ENCODE measurements around the gene CLCN5. TPM values are rescaled to one million over a fixed set of nuclear protein-coding genes. Genes with fewer than 3 reads are reported as not detected.
A peak's percentile ranks its signal among the peaks of the same experiment; 100 is the strongest.

The CLCN5 gene
- total and polyA plus RNA-seq, 2 of the 13 experiments (the other 11 are each of a cell fraction or from before 2014, with no cell fraction given) = 7.8 to 27.3 TPM

GRCh38 chrX:49878834-49879655, 43.4 kb upstream of the CLCN5 start, which contains the start of gene USP27X (continued):
- TF ChIP-seq PBX3 (CRISPR knock-in tag; IDR thresholded peaks at IDR 0.05; ENCODE audit: borderline replicate concordance) = no peak
- TF ChIP-seq FOXA3 (CRISPR knock-in tag; IDR thresholded peaks at IDR 0.05) = no peak
- no peak for TF ChIP-seq NFE2L1 (CRISPR knock-in tag; IDR thresholded peaks at IDR 0.05; ENCODE audit: borderline replicate concordance)
- no peak for TF ChIP-seq ZNF24 (IDR thresholded peaks at IDR 0.05)
- TF ChIP-seq ZNF17 (CRISPR knock-in tag; IDR thresholded peaks at IDR 0.05) = no peak
- TF ChIP-seq ZNF326 (CRISPR knock-in tag; IDR thresholded peaks at IDR 0.05; ENCODE audit: borderline replicate concordance) = no peak
- TF ChIP-seq ZNF230 (CRISPR knock-in tag; IDR thresholded peaks at IDR 0.05) = no peak
- TF ChIP-seq ZBTB43 (CRISPR knock-in tag; conservative IDR thresholded peaks at IDR 0.05) = no peak
- TF ChIP-seq, protein P1, sequence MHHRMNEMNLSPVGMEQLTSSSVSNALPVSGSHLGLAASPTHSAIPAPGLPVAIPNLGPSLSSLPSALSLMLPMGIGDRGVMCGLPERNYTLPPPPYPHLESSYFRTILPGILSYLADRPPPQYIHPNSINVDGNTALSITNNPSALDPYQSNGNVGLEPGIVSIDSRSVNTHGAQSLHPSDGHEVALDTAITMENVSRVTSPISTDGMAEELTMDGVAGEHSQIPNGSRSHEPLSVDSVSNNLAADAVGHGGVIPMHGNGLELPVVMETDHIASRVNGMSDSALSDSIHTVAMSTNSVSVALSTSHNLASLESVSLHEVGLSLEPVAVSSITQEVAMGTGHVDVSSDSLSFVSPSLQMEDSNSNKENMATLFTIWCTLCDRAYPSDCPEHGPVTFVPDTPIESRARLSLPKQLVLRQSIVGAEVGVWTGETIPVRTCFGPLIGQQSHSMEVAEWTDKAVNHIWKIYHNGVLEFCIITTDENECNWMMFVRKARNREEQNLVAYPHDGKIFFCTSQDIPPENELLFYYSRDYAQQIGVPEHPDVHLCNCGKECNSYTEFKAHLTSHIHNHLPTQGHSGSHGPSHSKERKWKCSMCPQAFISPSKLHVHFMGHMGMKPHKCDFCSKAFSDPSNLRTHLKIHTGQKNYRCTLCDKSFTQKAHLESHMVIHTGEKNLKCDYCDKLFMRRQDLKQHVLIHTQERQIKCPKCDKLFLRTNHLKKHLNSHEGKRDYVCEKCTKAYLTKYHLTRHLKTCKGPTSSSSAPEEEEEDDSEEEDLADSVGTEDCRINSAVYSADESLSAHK (CRISPR knock-in tag; IDR thresholded peaks at IDR 0.05; ENCODE audit: borderline replicate concordance) = no peak
- no peak for TF ChIP-seq PAF1 (CRISPR knock-in tag; IDR thresholded peaks at IDR 0.05)
- no peak for TF ChIP-seq ZNF275 (CRISPR knock-in tag; IDR thresholded peaks at IDR 0.05; ENCODE audit: borderline replicate concordance)
- no peak for TF ChIP-seq HES4 (CRISPR knock-in tag; IDR thresholded peaks at IDR 0.05; ENCODE audit: borderline replicate concordance)
- TF ChIP-seq, protein P2, sequence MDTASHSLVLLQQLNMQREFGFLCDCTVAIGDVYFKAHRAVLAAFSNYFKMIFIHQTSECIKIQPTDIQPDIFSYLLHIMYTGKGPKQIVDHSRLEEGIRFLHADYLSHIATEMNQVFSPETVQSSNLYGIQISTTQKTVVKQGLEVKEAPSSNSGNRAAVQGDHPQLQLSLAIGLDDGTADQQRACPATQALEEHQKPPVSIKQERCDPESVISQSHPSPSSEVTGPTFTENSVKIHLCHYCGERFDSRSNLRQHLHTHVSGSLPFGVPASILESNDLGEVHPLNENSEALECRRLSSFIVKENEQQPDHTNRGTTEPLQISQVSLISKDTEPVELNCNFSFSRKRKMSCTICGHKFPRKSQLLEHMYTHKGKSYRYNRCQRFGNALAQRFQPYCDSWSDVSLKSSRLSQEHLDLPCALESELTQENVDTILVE (CRISPR knock-in tag; IDR thresholded peaks at IDR 0.05) = no peak
- no peak for TF ChIP-seq KAT2B (IDR thresholded peaks at IDR 0.05; ENCODE audit: borderline replicate concordance, low read depth, low read length)
- TF ChIP-seq HNRNPH1 (optimal IDR thresholded peaks at IDR 0.05; ENCODE audit: low read depth, low read length) = peak; percentile 65
- peak; percentile 36; the same call in 1 of the 2 replicates for TF ChIP-seq ZNF138 (CRISPR knock-in tag; IDR thresholded peaks at IDR 0.05; ENCODE audit: low read depth)
- TF ChIP-seq GMEB2 (CRISPR knock-in tag; IDR thresholded peaks at IDR 0.05; ENCODE audit: low read depth) = no peak
- TF ChIP-seq ZNF530 (CRISPR knock-in tag; IDR thresholded peaks at IDR 0.05; ENCODE audit: low read depth) = no peak
- TF ChIP-seq SP5 (CRISPR knock-in tag; IDR thresholded peaks at IDR 0.05; ENCODE audit: borderline replicate concordance, low read depth) = peak; percentile 90
- no peak for TF ChIP-seq ZBTB1 (CRISPR knock-in tag; IDR thresholded peaks at IDR 0.05; ENCODE audit: borderline replicate concordance)
